Endodermal cell (in vitro differentiated cells): ENCODE measurements around the gene GALNT16. TPM values are rescaled to one million over a fixed set of nuclear protein-coding genes. Genes with fewer than 3 reads are reported as not detected.

Experiments used
- DNase-seq: peaks from one replicate; pipeline ENCODE4 v3.0.0-alpha.2; 2017
- H3K27ac ChIP-seq: 2 replicates; pipeline ENCODE4 v1.5.1; 2013; ENCODE audit warnings: mild to moderate bottlenecking, low read depth, low read length, moderate library complexity
- H3K27me3 ChIP-seq: 2 replicates; pipeline ENCODE4 v1.6.1; 2013; ENCODE audit warnings: mild to moderate bottlenecking, low read length, moderate library complexity; ENCODE audit not compliant: insufficient read depth, control insufficient read depth, poor library complexity, severe bottlenecking
- H3K36me3 ChIP-seq: 2 replicates; pipeline ENCODE4 v1.7.0; 2013; ENCODE audit warnings: mild to moderate bottlenecking, low read length, moderate library complexity; ENCODE audit not compliant: control insufficient read depth, insufficient read depth
- H3K4me1 ChIP-seq: one replicate; pipeline ENCODE4 v1.7.0; 2013; ENCODE audit warnings: low read length; ENCODE audit not compliant: control insufficient read depth, insufficient read depth
- H3K4me3 ChIP-seq: 2 replicates; pipeline ENCODE4 v1.5.1; 2013; ENCODE audit warnings: mild to moderate bottlenecking, low read length, moderate library complexity
- H3K9ac ChIP-seq: 2 replicates; pipeline ENCODE4 v1.6.1; 2013; ENCODE audit warnings: mild to moderate bottlenecking, low read length, moderate library complexity; ENCODE audit not compliant: poor library complexity, severe bottlenecking; ENCODE audit errors: extremely low read depth
- H3K9me3 ChIP-seq: 2 replicates; pipeline ENCODE4 v1.6.1; 2013; ENCODE audit warnings: mild to moderate bottlenecking, low read length, moderate library complexity; ENCODE audit not compliant: control insufficient read depth
- H3K27ac Mint-ChIP-seq: 2 replicates; pipeline ENCODE4 v1.8.0; 2020; ENCODE audit warnings: mixed read lengths
- H3K27me3 Mint-ChIP-seq: 2 replicates; pipeline ENCODE4 v1.8.0; 2021; ENCODE audit warnings: mild to moderate bottlenecking, mixed read lengths; ENCODE audit not compliant: insufficient read depth
- H3K36me3 Mint-ChIP-seq: 2 replicates; pipeline ENCODE4 v1.8.0; 2020; ENCODE audit warnings: low read depth, mixed read lengths
- H3K4me1 Mint-ChIP-seq: 2 replicates; pipeline ENCODE4 v1.8.0; 2020; ENCODE audit warnings: mixed read lengths
- H3K4me3 Mint-ChIP-seq: 2 replicates; pipeline ENCODE4 v1.8.0; 2020; ENCODE audit warnings: mild to moderate bottlenecking, moderate library complexity, mixed read lengths
- H3K9me3 Mint-ChIP-seq: 2 replicates; pipeline ENCODE4 v1.8.0; 2020; ENCODE audit warnings: mild to moderate bottlenecking, mixed read lengths
- WGBS, 2 experiments: methylation state at CpG; one replicate each; pipeline versions ENCODE4 v1.1.5 to v1.1.7; 2013; ENCODE audit warnings: missing lambda C conversion rate in 2 of 2, mixed read lengths in 1 of 2; ENCODE audit not compliant: insufficient coverage in 1 of 2, insufficient read length in 1 of 2; 5-methylcytosine and 5-hydroxymethylcytosine counted together
- total RNA-seq, 2 donors: library from RNA; stranded (reverse); fragmentation: NEBNext Ultra II Directional in 1 of 2; extraction: Animal tissue kit (Norgen Biotek cat#: 25700) in 1 of 2; gene quantifications; 2 replicates in 1 of 2; 3 replicates in 1 of 2; pipeline ENCODE4 v1.2.1, GENCODE V29; 2021
- TF ChIP-seq, protein P1 (sequence below): fragments of 200-600 bp; sonication (generic); conservative IDR thresholded peaks from 2 replicates; pipeline ENCODE4 v1.5.0; 2021; ENCODE audit warnings: antibody characterized with exemption, mild to moderate bottlenecking

GALNT16 gene
- total RNA-seq, 2 donors from 2014 or later: 2.2 to 8.0 TPM

DNA sequence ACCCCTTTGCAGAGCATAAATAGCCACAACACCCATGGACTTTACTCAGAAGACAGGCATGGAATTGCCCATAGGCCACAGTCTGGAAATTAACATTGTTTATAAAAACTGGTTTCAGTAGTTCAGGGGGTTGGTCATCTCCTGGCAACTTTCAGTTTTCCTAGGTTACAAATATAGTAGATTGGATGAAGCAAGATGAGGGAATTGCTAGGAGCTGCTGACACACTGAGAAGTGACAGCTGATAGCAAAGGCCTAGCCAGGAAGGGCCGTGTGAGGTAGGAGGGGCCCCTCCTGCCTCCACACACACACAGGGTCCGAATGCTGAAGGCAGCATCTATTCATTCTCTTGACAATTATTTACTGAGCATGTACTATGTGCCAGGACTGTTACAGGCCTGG is 8.3 kb downstream of the GALNT16 start:
- TF ChIP-seq, protein P1, sequence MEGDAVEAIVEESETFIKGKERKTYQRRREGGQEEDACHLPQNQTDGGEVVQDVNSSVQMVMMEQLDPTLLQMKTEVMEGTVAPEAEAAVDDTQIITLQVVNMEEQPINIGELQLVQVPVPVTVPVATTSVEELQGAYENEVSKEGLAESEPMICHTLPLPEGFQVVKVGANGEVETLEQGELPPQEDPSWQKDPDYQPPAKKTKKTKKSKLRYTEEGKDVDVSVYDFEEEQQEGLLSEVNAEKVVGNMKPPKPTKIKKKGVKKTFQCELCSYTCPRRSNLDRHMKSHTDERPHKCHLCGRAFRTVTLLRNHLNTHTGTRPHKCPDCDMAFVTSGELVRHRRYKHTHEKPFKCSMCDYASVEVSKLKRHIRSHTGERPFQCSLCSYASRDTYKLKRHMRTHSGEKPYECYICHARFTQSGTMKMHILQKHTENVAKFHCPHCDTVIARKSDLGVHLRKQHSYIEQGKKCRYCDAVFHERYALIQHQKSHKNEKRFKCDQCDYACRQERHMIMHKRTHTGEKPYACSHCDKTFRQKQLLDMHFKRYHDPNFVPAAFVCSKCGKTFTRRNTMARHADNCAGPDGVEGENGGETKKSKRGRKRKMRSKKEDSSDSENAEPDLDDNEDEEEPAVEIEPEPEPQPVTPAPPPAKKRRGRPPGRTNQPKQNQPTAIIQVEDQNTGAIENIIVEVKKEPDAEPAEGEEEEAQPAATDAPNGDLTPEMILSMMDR: no peak
- Histone ChIP-seq H3K9me3 (no peaks in the 10 kb centered on the region), H3K4me1 (no peaks in the 10 kb centered on the region), H3K27ac (no peak overlapping the region), H3K4me3 (no peak overlapping the region), H3K9ac (no peak overlapping the region), H3K27me3 (no peaks in the 10 kb centered on the region), H3K36me3 (no peaks in the 10 kb centered on the region)
- Mint-ChIP-seq H3K4me1 (no peaks in the 10 kb centered on the region), H3K9me3 (no peaks in the 10 kb centered on the region), H3K4me3 (no peak overlapping the region), H3K27me3 (peaks cover 15% of the 10 kb centered on the region), H3K36me3 (no peaks in the 10 kb centered on the region), H3K27ac (no peak overlapping the region)
- DNase-seq: no peak
- WGBS, 2 experiments: 82% methylated on average over 2 of the region's 2 CpGs; no CpG with 5 or more reads in 1 of the 2 experiments

GRCh38 chr14:69268763-69269162 is 8.8 kb downstream of the GALNT16 start:
- 88% methylated on average over 4 of the region's 4 CpGs for WGBS, 2 experiments
- peaks cover 9% of the 10 kb centered on the region for H3K27me3 Mint-ChIP-seq

DNA sequence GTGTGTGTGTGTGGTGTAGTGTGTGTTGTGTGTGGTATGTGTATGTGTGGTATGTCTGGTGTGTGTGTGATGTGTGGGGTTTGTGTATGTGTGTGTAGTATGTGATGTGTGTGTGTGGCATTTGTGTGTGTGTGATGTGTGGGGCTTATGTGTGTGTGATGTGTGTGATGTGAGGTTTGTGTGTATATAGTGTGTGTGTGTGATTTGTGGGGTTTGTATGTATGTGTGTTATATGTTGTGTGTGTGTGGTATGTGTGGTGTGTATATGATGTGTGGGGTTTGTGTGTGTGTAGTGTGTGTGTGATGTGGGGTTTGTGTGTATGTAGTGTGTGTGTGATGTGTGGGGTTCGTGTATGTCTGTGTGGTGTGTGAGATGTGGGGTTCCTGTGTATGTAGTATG is 9.4 kb downstream of the GALNT16 start:
- H3K27ac ChIP-seq: no peak overlapping the region

More at GRCh38 chr14:69268763-69269162, 8.8 kb downstream of the GALNT16 start:
- TF ChIP-seq, protein P1: no peak
- H3K9me3 ChIP-seq: no peaks in the 10 kb centered on the region
- no peaks in the 10 kb centered on the region for H3K4me1 ChIP-seq
- no peak overlapping the region for H3K9ac ChIP-seq
- no peaks in the 10 kb centered on the region for H3K27me3 ChIP-seq
- DNase-seq: no peak
- H3K27ac ChIP-seq: no peak overlapping the region
- no peaks in the 10 kb centered on the region for H3K9me3 Mint-ChIP-seq
- no peaks in the 10 kb centered on the region for H3K4me1 Mint-ChIP-seq
- H3K27ac Mint-ChIP-seq: no peak overlapping the region
- no peaks in the 10 kb centered on the region for H3K36me3 Mint-ChIP-seq
- no peak overlapping the region for H3K4me3 Mint-ChIP-seq
- H3K4me3 ChIP-seq: no peak overlapping the region
- no peaks in the 10 kb centered on the region for H3K36me3 ChIP-seq

More for the DNA sequence above, 9.4 kb downstream of the GALNT16 start:
- no peaks in the 10 kb centered on the region for H3K9me3 Mint-ChIP-seq
- DNase-seq: no peak
- Histone ChIP-seq H3K9ac (no peak overlapping the region), H3K27me3 (no peaks in the 10 kb centered on the region), H3K9me3 (no peaks in the 10 kb centered on the region), H3K4me3 (no peak overlapping the region), H3K36me3 (no peaks in the 10 kb centered on the region), H3K4me1 (no peaks in the 10 kb centered on the region)
- no peak overlapping the region for H3K4me3 Mint-ChIP-seq
- H3K4me1 Mint-ChIP-seq: no peaks in the 10 kb centered on the region
- no peak overlapping the region for H3K27ac Mint-ChIP-seq
- WGBS, 2 experiments: 83% methylated on average over 1 of the region's 1 CpG; no CpG with 5 or more reads in 1 of the 2 experiments
- no peaks in the 10 kb centered on the region for H3K36me3 Mint-ChIP-seq
- H3K27me3 Mint-ChIP-seq: peaks cover 3% of the 10 kb centered on the region
- TF ChIP-seq, protein P1: no peak
